ENCODE data around the gene EXOC4. TPM values are rescaled to one million over a fixed set of nuclear protein-coding genes. Genes with fewer than 3 reads are reported as not detected.

The EXOC4 gene
- total RNA-seq, 1 donor from 2014 or later: 145 TPM

- Mint-ChIP-seq H3K36me3 (ENCODE audit: insufficient read depth) (peaks cover 8% of the 10 kb centered on the region), H3K4me3 (ENCODE audit: low read depth) (no peak overlapping the region), H3K27ac (no peak overlapping the region), H3K9me3 (ENCODE audit: low read depth) (peaks cover 4% of the 10 kb centered on the region), H3K4me1 (ENCODE audit: low read depth) (peaks cover 6% of the 10 kb centered on the region), H3K27me3 (no peaks in the 10 kb centered on the region)
- TF ChIP-seq CTCF (IDR thresholded peaks at IDR 0.05; ENCODE audit: unreplicated experiment): no peak
- no peak for DNase-seq (ENCODE audit: low spot score, unreplicated experiment)
Observed at GRCh38 chr7:133575726-133576440, 323.0 kb downstream of the EXOC4 start.

- Mint-ChIP-seq H3K27me3 (no peaks in the 10 kb centered on the region), H3K36me3 (ENCODE audit: insufficient read depth) (peaks cover 11% of the 10 kb centered on the region), H3K4me3 (ENCODE audit: low read depth) (no peak overlapping the region), H3K27ac (no peak overlapping the region), H3K9me3 (ENCODE audit: low read depth) (peaks cover 4% of the 10 kb centered on the region), H3K4me1 (ENCODE audit: low read depth) (peaks cover 5% of the 10 kb centered on the region)
- DNase-seq (ENCODE audit: low spot score, unreplicated experiment): no peak
- TF ChIP-seq CTCF (IDR thresholded peaks at IDR 0.05; ENCODE audit: unreplicated experiment): no peak
Observed at GRCh38 chr7:133576612-133577168, 323.8 kb downstream of the EXOC4 start.

- Mint-ChIP-seq H3K4me1 (ENCODE audit: low read depth) (no peaks in the 10 kb centered on the region), H3K36me3 (ENCODE audit: insufficient read depth) (peaks cover 20% of the 10 kb centered on the region), H3K9me3 (ENCODE audit: low read depth) (peaks cover 7% of the 10 kb centered on the region), H3K27me3 (no peaks in the 10 kb centered on the region), H3K27ac (no peak overlapping the region), H3K4me3 (ENCODE audit: low read depth) (no peak overlapping the region)
- no peak for TF ChIP-seq CTCF (IDR thresholded peaks at IDR 0.05; ENCODE audit: unreplicated experiment)
- DNase-seq (ENCODE audit: low spot score, unreplicated experiment): no peak
Observed at GRCh38 chr7:133582766-133583523, 330.1 kb downstream of the EXOC4 start.

- TF ChIP-seq CTCF (IDR thresholded peaks at IDR 0.05; ENCODE audit: unreplicated experiment): no peak
- Mint-ChIP-seq H3K27me3 (no peaks in the 10 kb centered on the region), H3K27ac (no peak overlapping the region), H3K4me3 (ENCODE audit: low read depth) (no peak overlapping the region), H3K9me3 (ENCODE audit: low read depth) (peaks cover 7% of the 10 kb centered on the region), H3K4me1 (ENCODE audit: low read depth) (no peaks in the 10 kb centered on the region), H3K36me3 (ENCODE audit: insufficient read depth) (peaks cover 20% of the 10 kb centered on the region)
- DNase-seq (ENCODE audit: low spot score, unreplicated experiment): no peak
Observed at GRCh38 chr7:133583545-133584171, 330.8 kb downstream of the EXOC4 start.

Data from progenitor cell of endocrine pancreas (in vitro differentiated cells).